GM08714 (cell line): Measurements from ENCODE around the gene LRRC25.

Experiments used
- H3K4me3 ChIP-seq: fragments of 200-500 bp; sonication (Bioruptor generic); 2 replicates; pipeline ENCODE4 v1.5.1; 2014; ENCODE audit warnings: mild to moderate bottlenecking, low read length, inconsistent platforms
- ZNF274 ChIP-seq: IDR thresholded peaks from 2 replicates; pipeline ENCODE4 v1.6.1; 2012; ENCODE audit warnings: mild to moderate bottlenecking, low read depth, low read length

LRRC25 gene

DNA sequence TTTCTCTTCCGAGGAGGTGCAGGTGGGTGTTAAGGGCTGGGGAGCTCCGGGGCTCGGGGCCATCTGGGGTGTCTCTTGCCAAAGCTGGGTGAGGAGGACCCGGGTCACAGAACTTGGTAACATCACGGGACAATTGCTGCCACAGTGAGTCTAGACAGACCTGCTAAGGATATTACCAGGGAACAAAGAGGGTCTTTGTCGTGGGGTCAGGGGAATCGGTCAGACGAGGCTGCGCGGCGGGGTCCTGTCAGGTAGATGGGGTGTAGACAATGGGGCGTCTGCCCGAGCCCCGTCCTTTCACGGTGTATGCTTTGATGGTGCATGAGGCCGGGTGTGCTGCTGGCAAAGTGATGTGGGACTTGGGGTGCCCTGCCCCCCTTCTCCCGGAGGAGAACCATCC lies 49.3 kb downstream of the LRRC25 start:
- no peak overlapping the region for H3K4me3 ChIP-seq
- TF ChIP-seq ZNF274 = no peak

- TF ChIP-seq ZNF274 = no peak
- no peak overlapping the region for H3K4me3 ChIP-seq
These were observed 51.3 kb downstream of the LRRC25 start for GRCh38 chr19:18346091-18346490.

- TF ChIP-seq ZNF274 = no peak
- no peak overlapping the region for H3K4me3 ChIP-seq
These were observed 52.1 kb downstream of the LRRC25 start for GRCh38 chr19:18345296-18345695.

- no peak for TF ChIP-seq ZNF274
These were observed 52.9 kb downstream of the LRRC25 start for GRCh38 chr19:18344582-18344950.

GRCh38 chr19:18342090-18342632 lies 55.3 kb downstream of the LRRC25 start:
- no peak for TF ChIP-seq ZNF274
- H3K4me3 ChIP-seq = no peak overlapping the region

More at GRCh38 chr19:18344582-18344950, 52.9 kb downstream of the LRRC25 start:
- H3K4me3 ChIP-seq = no peak overlapping the region
